Epithelial cell of proximal tubule (primary cell): ENCODE measurements around the gene OXNAD1. TPM values are rescaled to one million over a fixed set of nuclear protein-coding genes. Genes with fewer than 3 reads are reported as not detected.

ENCODE experiments used
- DNase-seq: peaks from one replicate; pipeline ENCODE4 v3.0.0-alpha.2; 2011; ENCODE audit warnings: low read depth
- H3K4me3 ChIP-seq: 2 replicates; pipeline ENCODE4 v1.5.1; 2011; ENCODE audit warnings: low read depth, mild to moderate bottlenecking, low read length
- total RNA-seq: library from RNA; depleted of rRNA; stranded (reverse); fragments of >200 nt; gene quantifications from 2 replicates; pipeline ENCODE4 v1.2.3, GENCODE V29; 2015
- TF ChIP-seq, protein P1 (sequence below): conservative IDR thresholded peaks from 2 replicates; pipeline ENCODE4 v1.5.1; 2012; ENCODE audit warnings: low read depth, mild to moderate bottlenecking, low read length

The OXNAD1 gene
- total RNA-seq, 1 donor from 2014 or later, result 14.2 TPM

- no peak for DNase-seq
- H3K4me3 ChIP-seq, result no peak overlapping the region
- TF ChIP-seq, protein P1, sequence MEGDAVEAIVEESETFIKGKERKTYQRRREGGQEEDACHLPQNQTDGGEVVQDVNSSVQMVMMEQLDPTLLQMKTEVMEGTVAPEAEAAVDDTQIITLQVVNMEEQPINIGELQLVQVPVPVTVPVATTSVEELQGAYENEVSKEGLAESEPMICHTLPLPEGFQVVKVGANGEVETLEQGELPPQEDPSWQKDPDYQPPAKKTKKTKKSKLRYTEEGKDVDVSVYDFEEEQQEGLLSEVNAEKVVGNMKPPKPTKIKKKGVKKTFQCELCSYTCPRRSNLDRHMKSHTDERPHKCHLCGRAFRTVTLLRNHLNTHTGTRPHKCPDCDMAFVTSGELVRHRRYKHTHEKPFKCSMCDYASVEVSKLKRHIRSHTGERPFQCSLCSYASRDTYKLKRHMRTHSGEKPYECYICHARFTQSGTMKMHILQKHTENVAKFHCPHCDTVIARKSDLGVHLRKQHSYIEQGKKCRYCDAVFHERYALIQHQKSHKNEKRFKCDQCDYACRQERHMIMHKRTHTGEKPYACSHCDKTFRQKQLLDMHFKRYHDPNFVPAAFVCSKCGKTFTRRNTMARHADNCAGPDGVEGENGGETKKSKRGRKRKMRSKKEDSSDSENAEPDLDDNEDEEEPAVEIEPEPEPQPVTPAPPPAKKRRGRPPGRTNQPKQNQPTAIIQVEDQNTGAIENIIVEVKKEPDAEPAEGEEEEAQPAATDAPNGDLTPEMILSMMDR, result no peak
Measured at GRCh38 chr3:16227566-16227965, 37.4 kb upstream of the OXNAD1 start.

DNA sequence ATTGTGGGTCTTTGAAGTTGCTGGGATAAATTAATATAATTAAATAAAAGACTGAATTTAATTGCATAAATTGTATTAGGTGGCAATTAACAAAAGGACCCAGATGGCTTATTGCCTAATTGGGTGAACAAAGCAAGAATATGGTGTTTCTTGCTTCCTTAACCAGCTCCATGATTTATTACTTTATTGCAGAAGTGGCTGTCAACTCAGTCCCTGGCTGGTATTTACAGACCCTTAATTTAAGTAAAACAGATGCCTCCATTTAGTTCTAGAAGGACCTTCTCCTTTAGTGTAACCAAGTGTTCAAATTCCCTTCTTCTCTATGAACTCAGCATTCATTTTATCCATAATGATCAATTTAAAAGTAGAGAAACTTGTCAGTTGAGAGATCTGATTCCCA lies 35.3 kb upstream of the OXNAD1 start:
- no peak for DNase-seq
- TF ChIP-seq, protein P1, result no peak
- H3K4me3 ChIP-seq, result no peak overlapping the region

- DNase-seq, result no peak
- TF ChIP-seq, protein P1, result no peak
- no peak overlapping the region for H3K4me3 ChIP-seq
Measured at GRCh38 chr3:16231983-16232382, 33.0 kb upstream of the OXNAD1 start.

DNA sequence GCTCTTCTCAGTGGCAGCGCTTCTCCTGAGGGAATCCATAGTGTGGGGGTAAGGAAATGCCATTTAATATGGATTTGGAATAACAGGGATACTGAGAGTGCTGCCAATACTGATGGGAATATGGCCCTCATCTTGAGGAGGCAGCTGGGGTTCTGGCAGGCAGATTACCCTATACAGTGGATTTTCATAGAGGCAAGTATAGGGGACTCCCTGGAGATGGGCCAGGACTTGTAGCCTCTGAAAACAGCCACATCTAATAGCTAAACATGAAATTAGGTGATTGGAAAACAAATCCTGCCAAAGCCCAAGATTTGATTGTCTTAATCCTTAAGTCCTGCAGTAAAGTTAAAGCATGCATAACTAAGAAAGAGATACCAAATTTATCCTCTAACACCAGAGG lies 31.2 kb upstream of the OXNAD1 start:
- no peak overlapping the region for H3K4me3 ChIP-seq
- TF ChIP-seq, protein P1, result no peak
- no peak for DNase-seq

GRCh38 chr3:16234281-16234680 lies 30.7 kb upstream of the OXNAD1 start:
- DNase-seq, result no peak
- TF ChIP-seq, protein P1, result no peak
- no peak overlapping the region for H3K4me3 ChIP-seq

DNA sequence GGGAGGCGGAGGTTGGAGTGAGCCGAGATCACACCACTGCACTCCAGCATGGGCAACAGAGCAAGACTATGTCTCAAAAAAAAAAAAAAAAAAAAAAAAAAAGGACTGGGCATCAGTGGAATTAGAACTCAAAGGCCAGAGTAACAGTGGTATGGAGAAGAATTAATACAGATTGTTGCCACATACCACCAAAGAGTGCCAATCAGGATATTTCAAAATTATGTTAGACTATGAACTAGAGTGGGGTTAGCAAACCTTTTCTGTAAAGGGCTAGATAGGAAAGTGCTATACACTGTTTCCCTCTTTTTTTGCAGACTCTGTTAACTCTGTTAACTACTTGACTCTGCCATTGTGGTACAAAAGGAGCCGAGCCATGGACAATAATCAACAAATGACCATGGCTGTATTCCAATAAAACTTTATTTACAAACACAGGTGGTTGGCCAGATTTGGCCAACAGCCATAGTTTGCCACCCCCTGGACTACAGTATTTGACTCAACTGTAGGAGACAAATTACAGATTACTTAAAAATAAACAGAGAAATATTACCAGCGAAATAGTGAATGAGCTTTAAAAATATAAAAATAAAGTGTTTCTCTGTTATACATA lies 28.9 kb upstream of the OXNAD1 start:
- TF ChIP-seq, protein P1, result no peak
- no peak for DNase-seq
- no peak overlapping the region for H3K4me3 ChIP-seq

GRCh38 chr3:16236856-16237393 lies 28.1 kb upstream of the OXNAD1 start:
- H3K4me3 ChIP-seq, result no peak overlapping the region
- TF ChIP-seq, protein P1, result no peak
- DNase-seq, result no peak
